DMS79 (cell line): ENCODE results near the gene MBP.
A peak's percentile ranks its signal among the peaks of the same experiment; 100 is the strongest.

Source experiments
- DNase-seq: peaks from one replicate; lab custom pipeline; 2025; lab: John Stamatoyannopoulos, UW

MBP gene

DNA sequence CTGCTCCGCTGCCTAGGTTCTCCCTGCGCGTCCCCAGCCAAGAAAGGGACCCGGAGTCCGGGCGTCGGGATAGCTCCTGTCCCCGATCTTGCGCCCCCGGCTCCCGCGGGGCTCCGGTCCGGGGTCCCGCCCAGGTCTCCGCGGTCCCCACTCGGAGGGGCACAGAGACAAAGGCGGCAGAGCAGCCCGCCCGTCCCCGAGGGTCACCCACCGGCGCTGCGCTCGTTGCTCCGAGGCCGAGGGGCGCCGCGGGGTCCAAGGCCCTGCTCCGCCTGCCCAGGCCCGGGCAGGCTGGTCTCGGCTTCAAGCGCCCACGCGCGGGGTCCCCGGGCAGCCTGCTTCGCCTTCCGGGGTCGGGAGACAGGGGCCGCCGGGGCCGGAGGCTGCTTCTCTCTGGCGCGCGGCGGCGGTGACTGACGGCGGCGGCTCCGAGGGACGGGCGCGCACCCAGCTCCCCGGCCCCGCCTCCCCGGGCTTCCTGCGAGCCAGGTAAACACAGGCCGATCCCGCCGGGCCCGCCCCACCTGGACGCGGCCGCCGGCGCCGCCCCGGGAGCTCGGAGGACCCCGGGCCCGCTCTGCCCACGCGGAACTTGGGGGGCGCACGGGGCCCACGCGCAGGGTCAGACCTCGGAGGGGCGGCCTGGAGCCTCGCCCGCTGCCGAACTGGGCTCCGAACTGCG lies at the start of gene MBP:
Gene MBP, minus strand, starts transcription at position 415 of the 682 bp plus-strand sequence. CDS start 27,522 bp downstream, outside the sequence.
- peak; percentile 16 for DNase-seq

DNA sequence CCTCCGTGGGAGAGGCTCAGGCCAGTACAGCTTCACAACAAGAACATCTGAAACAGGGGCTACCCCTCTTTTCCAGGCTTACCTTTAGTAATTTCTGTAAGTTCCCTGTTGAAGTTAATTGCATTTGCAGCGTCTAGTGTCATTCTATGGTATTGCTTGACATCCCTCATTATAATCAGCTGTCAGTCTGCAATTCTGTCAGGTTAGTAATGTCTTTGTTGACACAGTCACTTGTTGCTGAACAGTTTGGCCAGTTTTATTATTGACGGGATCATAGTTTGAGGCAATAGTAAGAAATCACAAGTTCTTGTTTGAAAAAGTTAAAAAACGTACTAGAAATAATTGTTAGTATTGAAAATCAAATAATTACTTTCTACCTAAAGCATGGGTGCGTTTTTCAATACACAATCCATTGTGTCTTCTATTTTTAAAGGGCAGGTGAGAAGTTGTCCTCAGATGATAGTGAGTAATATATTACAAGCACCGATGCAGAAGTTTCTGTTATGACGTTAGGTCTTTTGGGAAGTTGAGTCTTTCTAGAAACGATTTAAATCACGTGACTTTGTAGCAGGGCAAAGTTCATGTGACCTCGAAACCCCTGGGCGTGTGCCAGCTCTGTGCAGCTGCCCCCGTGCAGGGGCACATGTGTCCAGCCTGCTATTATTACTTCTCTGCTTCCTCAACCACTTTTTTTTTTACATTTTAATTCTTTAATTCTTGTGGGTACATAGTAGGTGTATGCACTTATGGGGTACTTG lies 49.5 kb upstream of the MBP start:
- DNase-seq: no peak

DNA sequence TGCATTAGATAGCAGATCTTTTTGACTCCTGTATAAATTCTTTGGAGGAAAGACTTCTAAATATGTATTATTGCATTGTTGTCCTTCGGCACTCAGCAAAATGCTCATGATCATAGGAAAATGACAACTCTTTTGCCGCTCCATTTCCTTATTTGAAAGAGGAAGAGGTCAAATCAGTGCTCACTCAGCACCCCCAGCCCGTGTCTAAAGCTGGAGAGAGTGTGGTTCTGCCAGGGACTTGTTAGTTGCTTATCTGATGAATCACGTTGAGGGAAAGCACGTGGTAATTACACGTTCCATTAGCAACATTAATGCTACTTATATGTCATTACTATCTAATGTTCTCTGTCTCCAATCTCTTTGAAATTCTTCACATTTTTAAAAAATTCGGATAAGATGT lies 46.0 kb upstream of the MBP start:
- DNase-seq: no peak

DNA sequence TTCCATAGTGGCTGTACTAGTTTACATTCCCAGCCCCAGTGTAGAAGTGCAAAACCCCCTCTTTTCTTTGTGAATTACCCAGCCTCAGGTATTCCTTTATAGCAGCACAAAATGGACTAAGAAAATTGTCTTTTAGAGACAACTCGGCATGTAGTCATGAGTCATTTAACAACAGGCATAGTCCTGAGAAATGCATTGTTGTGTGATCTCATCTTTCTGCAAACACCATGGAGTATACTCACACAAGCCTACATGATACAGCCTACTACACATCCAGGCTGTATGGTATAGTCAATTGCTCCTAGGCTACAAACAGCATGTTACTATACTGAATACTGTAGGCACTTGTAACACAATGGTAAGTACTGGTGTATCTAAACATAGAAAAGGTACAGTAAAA lies 44.4 kb upstream of the MBP start:
- DNase-seq: no peak

DNA sequence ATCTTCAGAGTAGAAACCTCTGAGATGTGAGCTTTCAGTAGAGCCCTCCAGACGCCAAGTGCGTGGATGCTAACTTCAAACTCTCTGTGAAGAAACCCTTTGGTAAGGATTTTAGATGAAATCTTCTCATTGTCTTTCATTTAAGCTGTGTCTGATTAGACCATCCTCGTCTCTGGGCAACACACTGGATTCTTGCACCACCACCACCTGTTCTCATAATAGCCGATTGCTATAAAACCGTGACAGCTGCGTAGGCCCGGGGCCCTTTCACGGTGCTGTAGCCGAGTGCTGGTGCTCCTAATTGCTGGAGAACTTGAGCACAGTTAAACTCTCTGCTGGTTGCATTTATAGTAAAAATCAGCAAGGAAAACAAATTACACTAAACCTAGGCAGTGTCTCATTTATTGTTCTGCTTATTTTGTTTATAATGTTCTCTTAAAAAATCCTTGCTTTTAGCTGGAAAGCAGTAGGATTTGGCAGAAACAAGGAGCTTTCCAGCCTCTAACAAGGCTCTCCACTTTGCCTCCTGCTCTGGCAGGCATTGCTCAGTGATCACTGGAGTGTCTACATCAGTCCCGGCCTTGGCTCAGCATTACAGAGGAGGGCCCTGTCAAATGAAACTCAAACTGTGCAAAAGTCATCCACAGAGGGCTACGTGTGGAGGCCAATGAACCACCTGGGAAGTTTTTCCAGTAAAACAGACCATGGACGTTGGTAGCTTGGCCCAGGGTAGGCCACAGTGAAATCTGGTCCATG lies 40.9 kb upstream of the MBP start:
- no peak for DNase-seq

DNA sequence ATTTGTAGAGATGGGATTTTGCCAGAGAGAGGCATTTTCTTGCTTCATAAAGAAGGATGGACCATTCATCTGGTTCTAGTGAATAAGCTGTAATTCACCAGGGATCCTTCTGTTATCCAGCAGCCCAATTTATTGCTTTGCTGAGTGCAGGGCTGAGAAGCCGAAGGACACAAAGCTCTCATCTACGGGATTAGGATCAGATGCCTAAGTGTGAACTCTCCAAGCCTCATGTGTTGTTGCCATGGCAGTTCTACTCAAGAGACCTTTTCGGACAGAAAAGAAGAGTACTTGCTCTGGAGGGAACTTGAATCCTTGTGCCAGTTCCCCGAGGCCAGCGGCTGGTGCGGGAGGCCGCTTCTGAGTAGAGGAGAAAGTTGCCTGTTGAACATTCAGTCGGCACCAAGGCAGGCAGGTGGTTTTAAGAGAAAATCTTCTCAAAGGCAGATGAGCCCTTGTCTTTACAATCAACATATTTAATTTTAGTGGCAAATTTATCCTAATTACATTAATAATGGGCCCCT lies 38.4 kb upstream of the MBP start:
- DNase-seq: peak; percentile 55

DNA sequence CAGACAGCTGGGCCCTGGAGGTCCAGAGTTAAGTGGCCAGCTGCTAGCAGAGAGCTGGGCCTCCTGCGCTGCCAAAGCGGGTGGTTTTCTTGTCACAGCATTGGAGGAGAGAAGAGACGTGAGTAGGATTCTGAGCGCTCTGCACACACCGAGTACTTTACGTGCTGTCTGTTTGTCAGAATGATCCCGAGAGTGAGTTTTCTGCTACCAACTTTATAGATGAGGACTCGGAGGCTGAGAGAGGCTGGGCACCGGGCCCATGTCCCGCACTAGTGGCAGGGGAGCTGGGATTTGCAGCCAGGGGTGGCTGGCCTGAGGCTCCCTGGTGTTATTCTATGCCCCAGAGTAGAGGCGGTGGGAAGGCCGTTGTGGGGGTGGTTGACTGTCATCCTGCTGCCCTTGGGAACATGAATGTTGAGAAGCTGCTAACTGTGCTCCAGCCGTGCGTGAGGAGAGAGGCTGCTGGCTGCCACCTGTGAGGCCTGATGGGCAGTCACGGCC lies 36.3 kb upstream of the MBP start:
- DNase-seq: no peak

DNA sequence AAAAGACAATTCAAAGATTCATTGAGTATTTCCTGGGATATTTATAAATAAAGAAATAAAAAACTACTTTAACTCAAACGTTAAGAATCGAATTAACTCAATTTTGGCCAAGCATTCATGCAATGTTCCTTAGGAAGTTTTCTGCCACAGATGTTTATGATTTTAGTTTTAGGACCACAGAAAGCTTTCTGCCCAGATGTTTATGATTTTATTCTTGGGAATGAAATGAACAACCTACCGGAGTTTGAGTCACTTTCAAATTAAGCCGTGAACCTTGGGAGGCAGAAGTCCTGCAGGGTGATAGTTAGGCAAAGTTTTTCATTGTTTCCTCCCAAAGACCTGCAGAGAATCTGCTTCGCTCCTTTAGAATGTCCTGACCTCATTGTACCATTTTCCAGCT lies 34.7 kb upstream of the MBP start:
- DNase-seq: no peak

DNA sequence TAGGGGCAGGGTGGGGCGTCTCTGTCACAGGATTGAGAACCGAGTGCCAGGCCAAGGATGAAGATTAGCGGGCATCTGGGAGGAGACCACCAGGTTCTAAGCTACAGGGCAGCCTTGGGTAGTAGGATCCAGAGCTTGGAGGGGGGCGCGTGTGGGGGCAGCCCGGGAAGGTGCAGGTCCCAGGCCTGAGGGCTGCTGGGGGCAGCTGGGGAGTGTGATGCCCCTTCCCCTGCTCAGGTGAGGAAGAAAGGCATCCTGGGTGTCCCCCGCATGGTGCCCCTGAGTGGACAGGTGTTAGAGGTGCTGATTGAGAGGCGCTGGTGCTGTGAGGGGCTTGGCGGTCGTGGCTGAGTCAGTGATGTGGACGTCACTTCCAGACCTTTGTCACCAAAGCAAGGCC lies 33.9 kb upstream of the MBP start:
- no peak for DNase-seq

DNA sequence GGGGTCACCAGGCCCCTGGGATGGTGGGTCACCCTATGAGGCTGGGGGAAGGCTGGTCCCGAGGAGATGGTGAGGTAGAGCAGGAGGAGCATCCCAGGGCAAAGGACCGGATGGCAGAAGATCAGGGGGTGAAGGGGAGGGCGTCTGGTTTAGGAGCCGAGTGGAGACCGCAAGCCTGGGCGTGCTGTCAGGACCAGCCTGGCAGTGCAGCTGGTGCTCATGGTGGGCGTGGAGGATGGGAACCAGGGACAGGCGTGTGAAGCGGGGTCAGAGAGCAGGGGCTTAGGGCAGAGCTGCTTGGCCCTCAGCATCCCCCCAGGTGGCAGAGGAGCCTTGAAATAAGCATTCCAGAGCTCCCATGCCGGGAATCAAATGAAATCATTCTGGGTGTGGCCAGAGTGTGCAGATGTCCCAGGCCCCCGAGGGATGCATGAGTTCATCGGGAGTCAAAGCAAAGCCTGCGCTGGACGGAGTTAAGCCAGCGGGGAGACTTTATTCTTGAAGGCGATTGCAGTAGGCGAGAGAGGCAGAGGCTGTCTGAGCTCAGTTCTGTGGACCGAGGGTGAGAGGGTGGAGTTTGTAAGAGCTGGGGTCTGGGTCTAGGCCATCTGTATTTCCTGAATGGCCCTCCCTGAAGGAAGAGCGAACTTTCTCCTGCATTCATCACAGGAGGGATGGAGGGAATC lies 33.1 kb upstream of the MBP start:
- no peak for DNase-seq

DNA sequence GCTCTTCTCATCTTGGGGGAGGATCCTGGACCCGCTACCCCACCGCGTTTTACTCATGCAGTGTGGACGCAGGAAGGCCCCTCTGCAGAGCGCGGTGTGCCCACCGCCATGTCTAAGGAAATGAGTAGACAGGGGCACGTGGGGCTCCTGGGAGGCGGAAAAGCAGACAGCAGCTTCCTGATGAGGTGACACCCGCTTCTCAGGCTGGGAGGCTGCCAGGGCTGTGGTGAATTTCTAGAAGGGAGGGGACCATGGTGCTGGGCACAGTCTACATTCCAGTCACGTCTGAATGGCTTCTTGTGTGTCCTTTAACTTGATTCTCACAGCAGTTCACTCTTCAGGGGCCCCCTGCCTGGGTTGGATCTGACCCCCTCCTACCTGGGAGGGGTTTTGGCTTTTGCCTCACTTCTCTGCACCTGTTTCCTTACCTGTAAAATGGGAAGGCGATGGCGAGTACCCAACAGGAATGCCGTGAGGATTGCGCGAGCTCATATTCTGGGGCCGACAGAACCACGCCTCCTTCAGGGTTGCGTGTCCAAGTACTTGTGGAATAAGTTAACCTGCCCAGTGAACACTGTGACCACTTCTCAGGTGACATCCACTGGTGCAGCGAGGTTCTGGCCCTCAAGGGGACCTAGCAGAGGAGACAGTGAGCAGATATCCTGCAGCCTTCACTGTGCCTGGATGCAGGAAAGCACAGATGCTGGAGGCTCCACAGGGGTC lies 32.3 kb upstream of the MBP start:
- DNase-seq: no peak

DNA sequence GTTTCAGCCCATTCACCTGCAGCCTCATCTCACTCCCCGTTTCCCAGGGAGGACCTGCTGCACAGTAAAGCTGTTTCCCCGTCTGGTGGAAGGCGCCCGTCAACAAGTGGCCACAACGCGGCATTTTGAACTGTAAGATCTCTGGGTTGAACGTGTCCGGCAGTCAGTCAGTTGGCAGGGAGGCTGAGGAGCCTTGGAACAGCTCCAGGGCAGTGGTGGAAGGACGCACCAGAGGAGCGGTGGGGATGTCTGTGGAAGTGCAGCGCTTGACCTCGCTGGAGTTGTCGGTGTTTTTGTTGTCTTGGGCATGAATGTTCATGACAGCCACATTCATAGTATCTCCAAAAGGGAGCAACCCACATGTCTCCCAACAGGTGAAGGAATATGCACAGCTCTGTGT lies 31.4 kb upstream of the MBP start:
- DNase-seq: no peak

DNA sequence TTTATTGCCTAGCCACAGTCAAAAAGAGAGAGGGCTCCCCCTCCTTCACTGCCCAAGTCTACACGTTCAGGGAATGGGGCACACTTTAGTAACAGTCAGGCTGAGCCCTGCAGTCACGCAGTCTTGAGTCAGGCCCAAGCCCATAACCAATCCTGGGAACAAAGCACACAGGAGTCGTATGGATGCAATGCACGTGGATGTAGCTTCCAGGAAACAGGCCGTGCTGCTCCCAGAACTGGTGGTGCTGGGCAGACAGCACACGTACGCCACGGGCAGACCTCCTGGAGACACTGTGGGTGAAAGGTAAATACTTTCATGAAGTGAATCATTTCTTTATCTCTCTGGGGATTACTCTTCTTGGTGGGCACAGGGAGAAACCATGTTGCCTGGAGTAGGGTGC lies 30.0 kb upstream of the MBP start:
- no peak for DNase-seq

DNA sequence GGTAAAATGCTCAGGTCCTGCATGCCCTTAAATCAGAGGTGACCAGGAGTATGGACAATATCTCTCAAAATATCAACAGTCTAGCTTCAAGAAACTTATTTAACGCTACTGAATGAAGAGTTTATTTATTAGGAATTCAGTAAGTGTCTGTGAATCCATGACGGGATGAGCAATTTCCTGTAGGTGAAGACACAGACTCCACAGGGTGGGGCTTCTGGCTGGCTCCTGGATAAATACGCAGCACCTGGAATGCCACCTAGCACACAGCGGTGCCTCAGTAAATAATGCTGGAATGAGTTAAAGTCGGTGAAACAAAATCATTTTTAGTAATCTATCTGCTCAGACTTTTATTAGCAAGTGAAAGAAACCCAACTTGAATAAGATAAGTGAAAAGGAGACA lies 29.4 kb upstream of the MBP start:
- DNase-seq: no peak

DNA sequence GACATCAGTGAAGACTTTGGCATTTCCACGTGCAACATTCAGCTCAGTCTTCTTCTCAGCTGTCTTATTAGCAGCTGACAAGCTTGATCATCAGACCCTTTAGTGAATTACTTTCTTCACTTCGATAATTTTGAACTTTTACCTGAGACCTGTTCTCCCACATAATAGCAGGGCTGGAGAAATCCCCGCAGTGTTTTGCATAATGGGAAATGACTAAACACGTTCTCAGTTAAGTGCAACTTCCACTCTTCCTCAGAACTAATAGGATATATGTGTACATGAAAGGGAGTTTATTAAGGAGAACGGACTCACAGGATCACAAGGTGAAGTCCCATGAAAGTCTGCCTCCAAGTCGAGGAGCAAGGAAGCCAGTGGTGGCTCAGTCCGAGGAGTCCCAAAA lies 28.8 kb upstream of the MBP start:
- DNase-seq: no peak

DNA sequence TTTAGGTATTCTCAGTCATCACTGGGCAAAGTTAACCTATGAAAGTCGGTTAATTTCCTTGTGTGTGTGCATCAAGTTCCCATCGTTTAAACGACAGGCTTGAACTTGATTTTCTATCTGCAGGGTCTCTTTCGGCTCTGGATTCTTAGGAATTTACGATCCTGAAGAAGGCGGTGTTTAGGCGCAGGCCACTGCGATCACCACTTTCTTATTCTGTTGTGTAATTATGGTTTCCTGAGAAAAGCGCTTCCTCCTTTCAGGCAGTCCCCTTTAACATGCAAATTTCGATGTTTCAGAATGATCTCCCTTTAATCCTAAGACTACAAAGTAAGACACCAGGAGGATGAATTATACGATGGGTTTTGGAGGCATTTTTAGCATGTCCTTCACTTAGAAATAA lies 27.9 kb upstream of the MBP start:
- DNase-seq: no peak

DNA sequence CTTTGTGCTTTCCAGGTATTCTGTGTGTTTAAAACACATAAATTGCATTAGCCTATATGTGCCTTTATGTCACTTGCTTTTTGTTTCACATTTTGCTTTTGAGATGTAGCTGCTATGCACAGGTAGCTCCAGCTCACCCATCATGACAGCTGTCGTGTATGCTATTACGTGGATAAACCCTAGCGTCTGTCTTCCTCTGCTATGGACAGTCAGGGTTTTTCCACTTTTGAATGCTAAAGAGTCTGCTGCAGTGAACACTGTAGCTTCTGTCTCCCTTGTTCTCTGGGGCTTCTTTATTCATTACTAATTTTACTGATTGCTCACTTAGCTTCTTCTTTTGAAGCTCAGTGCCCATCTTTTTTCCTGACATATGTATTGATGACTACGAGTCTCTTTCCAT lies 24.7 kb upstream of the MBP start:
- DNase-seq: no peak

DNA sequence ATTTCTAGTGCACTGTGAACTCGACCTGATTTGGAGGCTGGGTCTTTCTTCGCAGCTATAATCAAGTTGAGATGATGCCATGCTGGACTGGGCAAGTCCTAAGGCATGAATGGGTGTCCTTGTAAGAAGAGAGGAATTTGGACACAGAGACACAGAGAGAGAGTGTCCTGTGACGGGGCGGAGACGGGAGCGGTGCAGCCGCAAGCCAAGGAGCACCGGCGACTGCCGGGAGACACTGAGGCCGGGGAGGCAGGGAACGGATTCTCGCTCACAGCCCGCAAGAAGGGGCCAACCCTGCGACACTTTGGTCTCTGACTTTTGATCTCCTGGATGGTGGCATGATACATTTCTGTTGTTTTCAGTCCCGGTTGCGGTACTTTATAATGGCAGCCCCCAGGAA lies 22.4 kb upstream of the MBP start:
- no peak for DNase-seq

DNA sequence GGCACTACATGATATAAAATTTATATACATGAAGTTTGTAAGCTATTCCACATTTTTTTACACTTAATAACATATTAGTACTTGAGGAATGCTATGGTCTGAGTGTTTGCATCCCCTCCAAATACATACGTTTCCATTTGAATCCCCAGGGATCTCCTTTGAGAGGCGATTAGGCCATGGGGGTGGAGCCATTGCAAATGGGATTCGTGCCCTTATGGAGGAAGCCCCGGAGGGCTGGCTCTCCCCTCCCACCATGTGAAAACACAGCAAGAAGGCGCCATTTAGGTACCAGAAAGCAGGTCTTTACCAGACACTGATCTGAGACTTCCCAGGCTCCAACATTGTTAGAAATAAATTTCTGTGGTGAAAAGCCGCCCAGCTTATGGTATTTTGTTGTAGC lies 20.8 kb upstream of the MBP start:
- DNase-seq: no peak

DNA sequence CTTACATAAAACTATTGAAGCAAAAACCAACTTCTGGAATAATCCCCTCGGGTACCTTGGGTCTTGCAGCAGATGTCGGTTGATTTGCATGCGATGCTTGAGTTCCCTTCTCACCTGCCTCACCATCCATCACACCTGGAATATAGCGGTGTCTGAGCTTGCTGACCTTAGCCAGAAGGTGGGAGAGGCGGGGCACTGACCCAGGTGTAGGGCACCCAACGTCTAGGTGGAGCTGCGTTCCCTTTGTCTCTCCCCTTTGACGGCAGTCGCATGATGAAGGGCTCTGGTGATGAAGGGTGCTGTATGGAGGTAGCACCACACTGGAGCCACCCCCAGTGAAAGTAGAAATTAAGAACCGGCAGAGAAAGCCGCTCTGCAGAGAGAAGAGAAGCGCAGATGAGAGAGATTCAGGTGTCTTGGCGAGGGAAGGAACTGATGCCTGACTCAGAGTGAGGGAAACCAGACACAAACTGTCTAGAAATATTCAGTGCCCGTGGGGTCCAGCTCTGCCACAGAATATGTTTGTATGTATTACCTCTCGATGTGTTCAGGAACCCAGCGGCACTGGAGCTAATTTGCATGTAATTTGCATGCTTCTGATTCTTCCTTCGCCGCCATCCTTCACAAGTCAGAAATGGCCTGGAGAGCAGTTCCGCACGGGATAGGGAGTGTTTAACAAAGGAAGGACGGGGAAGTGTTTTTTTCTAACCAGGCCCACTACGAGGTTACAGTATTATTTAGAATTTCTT lies 19.4 kb upstream of the MBP start:
- no peak for DNase-seq
